Skeletal muscle tissue (tissue), 4 donors: ENCODE data around the gene ING5. TPM values are rescaled to one million over a fixed set of nuclear protein-coding genes. Genes with fewer than 3 reads are reported as not detected.
"Not testable (repeated sequence)": the region's sequence is repeated elsewhere in the genome, so short reads cannot be mapped to it uniquely, and the experiment has no call there.

Experiments used
- H3K27ac ChIP-seq: one replicate; pipeline ENCODE4 v1.7.0; 2013; ENCODE audit warnings: mild to moderate bottlenecking, low read depth, low read length, inconsistent platforms
- H3K27me3 ChIP-seq, 3 donors: one replicate each; pipeline ENCODE4 v1.7.0; 2013; ENCODE audit warnings: low read length in 3 of 3; ENCODE audit not compliant: control insufficient read depth in 3 of 3, insufficient read depth in 3 of 3
- H3K36me3 ChIP-seq, 3 donors: one replicate each; pipeline ENCODE4 v1.7.0; 2013; ENCODE audit warnings: low read length in 3 of 3; ENCODE audit not compliant: control insufficient read depth in 3 of 3, insufficient read depth in 3 of 3
- H3K4me1 ChIP-seq, 3 donors: one replicate each; pipeline ENCODE4 v1.7.0; 2013; ENCODE audit warnings: low read length in 3 of 3, mild to moderate bottlenecking in 3 of 3; ENCODE audit not compliant: control insufficient read depth in 3 of 3, insufficient read depth in 3 of 3
- H3K4me3 ChIP-seq, 3 donors: one replicate each; pipeline ENCODE4 v1.7.0; 2013; ENCODE audit warnings: low read length in 3 of 3
- H3K9ac ChIP-seq, 3 donors: one replicate each; pipeline ENCODE4 v1.7.0; 2013; ENCODE audit warnings: low read length in 3 of 3, mild to moderate bottlenecking in 3 of 3, moderate library complexity in 2 of 3, low read depth in 1 of 3
- H3K9me3 ChIP-seq, 3 donors: one replicate each; pipeline ENCODE4 v1.7.0; 2013; ENCODE audit warnings: low read length in 3 of 3; ENCODE audit not compliant: control insufficient read depth in 3 of 3
- total RNA-seq: library from RNA; depleted of rRNA; stranded (reverse); fragments of >200 nt; gene quantifications from one replicate; pipeline ENCODE4 v1.2.3, GENCODE V29; 2014
- donor health status: Osteomylitis.

The ING5 gene
- total RNA-seq, 1 donor from 2014 or later = 16.7 TPM

DNA sequence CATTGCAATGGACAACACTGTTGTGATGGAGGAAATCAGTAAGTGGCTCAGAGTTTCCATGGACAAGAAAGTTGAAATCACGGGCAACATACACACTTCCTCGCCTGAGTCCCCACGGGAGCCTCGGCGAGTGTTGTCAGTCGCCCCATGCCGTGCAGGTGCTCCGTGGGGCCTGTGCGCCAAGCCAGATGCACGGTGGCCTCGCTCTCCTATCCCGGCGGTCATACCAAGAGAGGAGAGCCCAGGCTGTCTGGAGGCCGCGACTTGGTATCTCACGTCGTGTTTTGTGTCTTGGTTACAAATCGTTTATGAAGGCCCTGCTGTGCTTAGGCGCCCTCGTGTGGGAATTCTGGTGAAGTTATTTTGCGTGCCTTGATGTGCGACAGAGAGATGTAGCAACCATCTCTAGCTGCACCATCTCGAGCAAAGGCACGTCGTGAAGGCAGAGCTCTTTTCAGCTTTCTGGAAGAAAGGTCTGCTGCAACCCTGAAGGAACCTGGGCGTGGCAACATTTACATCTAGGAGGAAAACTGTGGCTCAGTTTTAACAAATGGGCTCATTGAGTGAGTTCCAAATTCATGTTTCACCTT lies 42.6 kb upstream of the ING5 start:
- Histone ChIP-seq H3K36me3 (peaks cover 51 to 56% (median 52%) of the 10 kb centered on the region in 3 donors), H3K4me1 (no peaks in the 10 kb centered on the region), H3K27me3 (no peaks in the 10 kb centered on the region), H3K27ac (no peak overlapping the region), H3K9ac (no peak overlapping the region), H3K9me3 (no peaks in the 10 kb centered on the region), H3K4me3 (no peak overlapping the region)

DNA sequence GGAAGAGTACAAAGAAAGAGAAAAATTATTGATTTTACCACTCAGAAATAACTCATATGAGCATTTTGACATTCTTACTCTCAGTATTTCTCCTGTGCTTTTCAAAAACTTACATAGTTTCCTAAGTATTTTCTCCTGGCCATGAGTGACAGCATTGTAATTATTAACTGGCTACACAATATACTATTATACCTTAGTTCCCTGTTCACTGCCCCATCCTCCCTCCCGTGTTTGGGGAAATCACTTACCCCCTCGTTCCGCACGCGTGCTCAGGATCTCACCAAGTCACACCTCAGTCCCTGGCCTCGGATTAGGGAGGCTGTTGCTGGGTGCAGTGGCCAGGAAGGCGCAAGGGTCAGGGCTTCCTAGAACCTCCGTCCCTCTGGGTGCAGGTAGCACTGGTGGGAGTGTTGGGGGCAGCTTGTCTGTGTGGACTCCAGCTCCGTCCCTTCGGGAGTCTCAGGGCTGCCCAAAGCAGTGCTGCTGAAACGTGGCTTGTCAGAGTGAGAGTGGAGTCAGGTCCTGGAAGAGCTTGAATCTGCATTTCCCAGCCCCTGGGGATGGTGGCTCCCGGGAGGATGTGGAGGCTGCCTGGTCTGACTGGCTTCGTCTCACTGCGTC lies 41.1 kb upstream of the ING5 start:
- Histone ChIP-seq H3K4me1 (peaks cover 0 to 2% (median 0%) of the 10 kb centered on the region in 3 donors), H3K36me3 (peaks cover 38 to 43% (median 39%) of the 10 kb centered on the region in 3 donors), H3K27ac (no peak overlapping the region), H3K27me3 (no peaks in the 10 kb centered on the region), H3K4me3 (no peak overlapping the region), H3K9me3 (no peaks in the 10 kb centered on the region), H3K9ac (no peak overlapping the region)

DNA sequence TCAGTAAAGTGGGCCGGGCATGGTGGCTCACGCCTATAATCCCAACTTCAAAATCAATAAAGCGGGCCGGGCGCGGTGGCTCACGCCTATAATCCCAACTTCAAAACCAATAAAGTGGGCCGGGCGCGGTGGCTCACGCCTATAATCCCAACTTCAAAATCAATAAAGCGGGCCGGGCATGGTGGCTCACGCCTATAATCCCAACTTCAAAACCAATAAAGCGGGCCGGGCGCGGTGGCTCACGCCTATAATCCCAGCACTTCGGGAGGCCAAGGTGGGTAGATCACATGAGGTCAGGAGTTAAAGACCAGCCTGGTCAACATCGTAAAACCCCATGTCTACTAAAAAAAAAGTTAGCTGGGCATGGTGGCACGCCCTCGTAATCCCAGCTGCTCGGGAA lies 39.1 kb upstream of the ING5 start:
- not testable (repeated sequence) for H3K27me3 ChIP-seq

DNA sequence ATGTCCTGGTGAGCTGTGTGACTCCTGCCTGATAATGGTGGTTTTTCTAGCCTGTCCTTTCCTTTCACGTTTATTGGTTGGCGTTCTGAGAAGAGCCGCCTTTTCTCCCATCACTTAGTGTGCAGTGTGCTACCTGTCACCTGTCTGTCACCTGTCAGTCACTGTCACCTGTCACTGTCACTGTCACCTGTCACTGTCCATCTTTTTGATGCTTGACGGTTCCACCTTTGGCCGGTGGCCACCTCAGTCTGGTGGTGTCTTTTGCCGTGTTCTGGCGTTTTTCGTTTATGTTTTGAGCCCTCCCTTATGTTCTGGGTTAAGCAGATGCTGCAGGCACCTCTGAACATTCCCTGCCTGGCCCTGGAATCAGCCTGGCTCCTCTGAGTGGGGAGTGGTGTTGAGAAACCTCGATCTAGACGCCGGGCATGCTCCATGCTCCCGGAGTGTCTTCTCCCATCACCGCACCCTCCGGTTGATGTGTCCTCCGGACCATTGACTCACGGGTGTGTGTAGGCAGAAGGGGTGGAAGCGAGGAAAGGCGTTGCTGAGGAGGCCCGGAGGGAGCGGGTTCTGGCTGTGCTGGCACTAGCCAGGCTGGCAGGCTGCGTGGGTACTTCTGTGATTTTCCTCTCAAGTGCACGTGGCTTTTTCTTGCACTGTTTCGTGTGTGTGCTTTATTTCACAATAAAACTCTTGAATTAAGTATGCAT lies 36.0 kb upstream of the ING5 start:
- H3K27me3 ChIP-seq = no peaks in the 10 kb centered on the region
- H3K4me1 ChIP-seq = peaks cover 0 to 4% (median 0%) of the 10 kb centered on the region in 3 donors
- peaks cover 42 to 47% (median 46%) of the 10 kb centered on the region in 3 donors for H3K36me3 ChIP-seq
- H3K27ac ChIP-seq = no peak overlapping the region
- H3K9ac ChIP-seq = no peak overlapping the region
- no peak overlapping the region for H3K4me3 ChIP-seq
- H3K9me3 ChIP-seq = no peaks in the 10 kb centered on the region

More for the DNA sequence above, 39.1 kb upstream of the ING5 start:
- H3K4me1 ChIP-seq, H3K9ac ChIP-seq, H3K9me3 ChIP-seq, H3K27ac ChIP-seq, H3K4me3 ChIP-seq: not testable (repeated sequence)
- peaks cover 39 to 45% (median 42%) of the 10 kb centered on the region in 3 donors for H3K36me3 ChIP-seq

DNA sequence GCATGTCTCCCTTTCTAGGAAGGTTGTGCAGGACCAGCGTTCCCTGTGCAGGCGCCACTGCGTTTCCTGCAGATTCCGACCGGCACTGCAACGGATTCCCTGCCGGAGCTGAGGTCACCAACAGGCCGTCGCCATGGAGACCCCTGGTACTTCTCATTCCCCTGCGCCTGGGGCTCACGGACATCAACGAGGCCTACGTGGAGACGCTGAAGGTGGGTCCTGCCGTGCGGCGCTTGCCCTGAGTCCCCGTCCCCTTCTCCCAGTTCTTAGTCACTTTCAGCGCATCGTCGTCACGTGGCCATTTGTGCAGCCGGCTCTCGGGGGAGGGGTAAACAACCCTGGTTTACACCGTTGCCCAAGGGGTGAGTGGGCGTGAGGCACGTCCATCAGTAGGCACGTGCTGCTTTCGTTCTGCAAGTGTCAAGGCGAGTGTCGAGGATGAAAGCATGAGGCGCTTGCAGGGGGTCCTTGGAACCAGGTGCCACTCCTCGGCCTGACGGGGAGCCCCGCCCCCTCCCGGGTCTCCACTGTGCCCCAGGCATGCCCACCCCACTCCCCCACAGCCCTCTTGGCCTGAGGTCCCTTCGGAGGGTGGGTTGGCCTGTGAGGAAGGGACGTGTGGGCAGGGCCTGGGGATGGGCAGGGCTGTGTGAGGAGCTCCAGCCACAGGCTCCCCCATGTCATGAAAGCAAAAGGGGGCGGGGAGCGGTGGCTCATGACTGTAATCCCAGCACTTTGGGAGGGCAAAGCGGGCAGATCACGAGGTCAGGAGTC lies 35.0 kb upstream of the ING5 start:
- H3K4me1 ChIP-seq = peaks cover 0 to 4% (median 0%) of the 10 kb centered on the region in 3 donors
- no peak overlapping the region for H3K9ac ChIP-seq
- no peak overlapping the region for H3K27ac ChIP-seq
- H3K4me3 ChIP-seq = no peak overlapping the region
- peaks cover 45 to 49% (median 45%) of the 10 kb centered on the region in 3 donors for H3K36me3 ChIP-seq
- no peaks in the 10 kb centered on the region for H3K27me3 ChIP-seq
- no peaks in the 10 kb centered on the region for H3K9me3 ChIP-seq

DNA sequence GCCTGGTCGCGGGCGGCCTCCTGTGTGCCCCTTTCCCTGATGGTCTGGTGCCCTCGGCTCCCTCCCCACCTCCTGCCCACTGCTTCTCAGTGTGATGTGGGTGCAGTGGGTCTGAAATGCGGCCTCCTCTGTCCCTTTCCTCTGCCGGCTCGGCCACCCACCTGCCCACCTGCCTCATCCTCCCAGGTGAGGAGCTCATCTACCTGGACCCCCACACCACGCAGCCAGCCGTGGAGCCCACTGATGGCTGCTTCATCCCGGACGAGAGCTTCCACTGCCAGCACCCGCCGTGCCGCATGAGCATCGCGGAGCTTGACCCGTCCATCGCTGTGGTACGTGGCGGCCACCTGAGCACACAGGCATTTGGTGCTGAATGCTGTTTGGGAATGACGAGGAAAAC lies 33.5 kb upstream of the ING5 start:
- peaks cover 0 to 4% (median 0%) of the 10 kb centered on the region in 3 donors for H3K4me1 ChIP-seq
- no peaks in the 10 kb centered on the region for H3K9me3 ChIP-seq
- H3K36me3 ChIP-seq = peaks cover 45 to 57% (median 52%) of the 10 kb centered on the region in 3 donors
- no peaks in the 10 kb centered on the region for H3K27me3 ChIP-seq
- H3K9ac ChIP-seq = no peak overlapping the region
- H3K4me3 ChIP-seq = no peak overlapping the region
- H3K27ac ChIP-seq = no peak overlapping the region

DNA sequence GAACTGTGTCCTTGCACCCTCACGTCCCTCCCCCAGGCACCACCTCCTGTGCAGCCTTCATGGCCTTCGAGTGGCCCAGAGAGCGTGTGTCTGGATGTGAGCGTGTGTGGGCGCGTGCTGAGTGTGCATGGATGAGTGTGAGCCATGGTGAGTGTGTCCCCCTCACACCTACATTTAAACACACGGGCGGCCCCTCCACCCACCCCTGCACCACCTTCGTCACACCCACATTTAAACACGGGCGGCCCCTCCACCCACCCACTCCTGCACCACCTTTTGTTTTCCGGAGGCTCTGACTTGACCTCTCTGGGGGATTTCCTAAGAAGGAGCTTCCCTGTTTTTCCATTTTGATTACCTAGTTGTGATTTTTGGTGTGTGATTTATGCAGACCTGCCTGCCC lies 33.0 kb upstream of the ING5 start:
- H3K27me3 ChIP-seq = no peaks in the 10 kb centered on the region
- no peak overlapping the region for H3K9ac ChIP-seq
- H3K9me3 ChIP-seq = no peaks in the 10 kb centered on the region
- peaks cover 45 to 57% (median 52%) of the 10 kb centered on the region in 3 donors for H3K36me3 ChIP-seq
- H3K27ac ChIP-seq = no peak overlapping the region
- no peak overlapping the region for H3K4me3 ChIP-seq
- peaks cover 0 to 4% (median 0%) of the 10 kb centered on the region in 3 donors for H3K4me1 ChIP-seq

DNA sequence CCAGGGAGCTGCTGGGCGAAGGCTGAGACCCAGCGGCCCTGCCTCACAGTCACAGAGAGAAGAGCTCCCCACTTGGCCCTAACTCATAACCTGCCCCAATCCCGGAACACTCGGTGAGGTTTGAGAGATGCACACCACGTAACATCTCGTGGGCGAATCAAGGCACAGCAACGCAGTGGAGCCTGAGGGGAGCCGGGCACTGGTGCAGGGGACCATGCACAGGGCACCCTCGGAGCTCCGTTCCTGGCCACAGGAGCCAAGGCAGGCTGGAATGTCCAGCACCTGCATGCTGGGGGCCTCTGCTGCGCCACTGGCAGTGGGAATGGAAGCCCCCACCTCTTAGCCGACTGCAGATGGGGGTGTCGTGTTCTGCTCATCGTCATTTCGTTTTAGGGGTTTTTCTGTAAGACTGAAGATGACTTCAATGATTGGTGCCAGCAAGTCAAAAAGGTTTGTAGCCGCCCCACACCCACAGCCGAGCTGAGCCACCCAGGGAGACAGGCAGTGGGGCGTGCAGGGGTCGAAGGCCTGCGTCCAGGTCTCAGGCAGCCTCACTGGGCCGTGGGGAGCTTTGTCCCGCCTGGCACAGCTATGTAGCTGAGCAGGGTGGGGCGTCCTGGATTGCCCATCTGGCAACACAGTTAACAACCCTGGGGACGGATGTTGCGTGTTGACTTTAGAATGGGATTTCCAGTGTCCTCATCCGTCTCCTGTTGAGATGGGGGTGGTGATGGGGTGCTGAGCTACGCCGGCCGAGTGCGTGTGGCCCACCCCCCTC lies 31.3 kb upstream of the ING5 start:
- Histone ChIP-seq H3K36me3 (peaks cover 47 to 62% (median 52%) of the 10 kb centered on the region in 3 donors), H3K4me3 (no peak overlapping the region), H3K9me3 (no peaks in the 10 kb centered on the region), H3K27ac (no peak overlapping the region), H3K27me3 (no peaks in the 10 kb centered on the region), H3K9ac (no peak overlapping the region), H3K4me1 (peaks cover 0 to 3% (median 0%) of the 10 kb centered on the region in 3 donors)

DNA sequence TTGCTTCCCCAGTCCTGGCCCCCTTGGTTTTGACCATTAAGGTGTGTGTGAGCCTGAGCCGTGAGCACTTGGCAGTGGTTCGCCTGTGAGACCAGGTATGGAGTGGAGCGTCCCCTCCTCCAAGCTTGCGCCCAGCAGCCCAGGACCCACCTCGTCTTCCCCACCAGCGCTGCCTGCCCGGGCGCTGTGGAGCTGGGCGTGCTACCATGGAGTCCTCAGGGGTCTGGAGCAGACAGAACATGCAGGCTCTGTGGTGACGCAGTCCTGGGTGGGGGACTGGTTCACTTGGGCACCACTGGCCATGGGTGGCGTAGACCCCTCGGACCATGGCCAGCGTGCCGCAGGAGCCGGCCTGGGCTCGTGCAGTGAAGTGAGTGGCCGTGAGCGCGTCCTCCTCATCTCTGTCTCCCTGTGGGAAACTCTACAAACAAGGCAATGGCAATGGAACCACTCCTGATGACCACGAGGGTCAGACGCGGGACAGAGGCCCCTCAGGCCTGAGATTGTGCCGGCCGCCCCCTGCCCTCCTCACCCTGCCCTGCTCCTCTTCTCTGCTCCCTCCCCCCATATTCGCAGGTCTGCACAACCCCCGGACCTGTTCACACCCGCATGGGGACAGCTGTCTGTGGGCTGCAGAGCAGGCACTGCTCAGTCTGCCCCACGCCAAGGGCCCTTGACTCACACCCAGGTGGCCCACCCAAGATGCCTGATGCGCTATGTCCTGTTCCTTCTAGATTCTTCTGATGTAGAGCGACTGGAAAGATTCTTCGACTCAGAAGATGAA lies 30.2 kb upstream of the ING5 start:
- Histone ChIP-seq H3K4me3 (no peak overlapping the region), H3K27me3 (no peaks in the 10 kb centered on the region), H3K9ac (no peak overlapping the region), H3K36me3 (peaks cover 42 to 59% (median 46%) of the 10 kb centered on the region in 3 donors), H3K4me1 (no peaks in the 10 kb centered on the region), H3K9me3 (no peaks in the 10 kb centered on the region), H3K27ac (no peak overlapping the region)
